Spleen (tissue), 11 donors: Measurements from ENCODE around the gene USP15. TPM values are rescaled to one million over a fixed set of nuclear protein-coding genes. Genes with fewer than 3 reads are reported as not detected.
"Not testable (repeated sequence)": the region's sequence is repeated elsewhere in the genome, so short reads cannot be mapped to it uniquely, and the experiment has no call there.

Experiments
- DNase-seq: peaks from one replicate; pipeline ENCODE4 v3.0.0-alpha.2; 2020
- H3K27ac ChIP-seq, 8 donors: fragments of 200-600 bp; sonication (generic) in 7 of 8; 1 replicate in 4 of 8; 2 replicates in 4 of 8; pipeline versions ENCODE4 v1.5.0 to v1.8.0; 2016 to 2021; ENCODE audit warnings: inconsistent platforms in 4 of 8, mild to moderate bottlenecking in 4 of 8, moderate library complexity in 1 of 8
- H3K27me3 ChIP-seq, 7 donors: fragments of 200-600 bp; sonication (generic) in 6 of 7; replicated peaks in 1 of 7; 1 replicate in 4 of 7; 2 replicates in 3 of 7; pipeline versions ENCODE4 v1.5.0 to v1.8.0; 2016 to 2021; ENCODE audit warnings: inconsistent platforms in 3 of 7, mild to moderate bottlenecking in 1 of 7
- H3K36me3 ChIP-seq, 6 donors: fragments of 200-600 bp; sonication (generic) in 5 of 6; 1 replicate in 4 of 6; 2 replicates in 2 of 6; pipeline versions ENCODE4 v1.5.0 to v1.8.0; 2016 to 2021; ENCODE audit warnings: inconsistent platforms in 2 of 6
- H3K4me1 ChIP-seq, 6 donors: fragments of 200-600 bp; sonication (generic) in 5 of 6; 1 replicate in 3 of 6; 2 replicates in 3 of 6; pipeline versions ENCODE4 v1.5.0 to v1.8.0; 2016 to 2021; ENCODE audit warnings: inconsistent platforms in 3 of 6
- H3K4me3 ChIP-seq, 8 donors: fragments of 200-600 bp; sonication (generic) in 7 of 8; 1 replicate in 4 of 8; 2 replicates in 4 of 8; pipeline versions ENCODE4 v1.5.0 to v1.8.0; 2016 to 2021; ENCODE audit warnings: inconsistent platforms in 4 of 8, mild to moderate bottlenecking in 4 of 8, moderate library complexity in 2 of 8
- H3K9me3 ChIP-seq, 8 donors: fragments of 200-600 bp; sonication (generic) in 7 of 8; 1 replicate in 4 of 8; 2 replicates in 4 of 8; pipeline versions ENCODE4 v1.5.0 to v1.8.0; 2016 to 2021; ENCODE audit warnings: inconsistent platforms in 4 of 8
- CTCF ChIP-seq, 11 experiments: fragments of 200-600 bp in 7 of 11; fragments of 450-650 bp in 4 of 11; sonication (generic) in 4 of 11; IDR thresholded peaks in 8 of 11; conservative IDR thresholded peaks in 3 of 11; 1 replicate in 7 of 11; 2 replicates in 4 of 11; pipeline versions ENCODE4 v1.4.0 to v1.8.0; 2016 to 2021; ENCODE audit warnings: antibody characterized with exemption in 11 of 11, inconsistent platforms in 4 of 11, mild to moderate bottlenecking in 1 of 11
- POLR2A ChIP-seq, 3 donors: fragments of 450-650 bp; IDR thresholded peaks; one replicate each; pipeline ENCODE4 v1.5.1; 2017; ENCODE audit warnings: antibody characterized with exemption in 3 of 3, mild to moderate bottlenecking in 1 of 3
- POLR2AphosphoS5 ChIP-seq, 3 donors: sonication (generic); formaldehyde crosslinking; IDR thresholded peaks; one replicate each; pipeline ENCODE4 v1.5.1; 2017; ENCODE audit warnings: antibody characterized with exemption in 3 of 3
- WGBS, 5 donors: extraction: QIAGEN DNeasy Blood & Tissue Kit in 3 of 5; methylation state at CpG; one replicate each; pipeline versions ENCODE4 v1.1.5 to v1.1.7; 2013 to 2018; 5-methylcytosine and 5-hydroxymethylcytosine counted together
- intact Hi-C: fragments of 100-400 bp; cut with DNase I; formaldehyde crosslinking; loops from one replicate; pipeline ENCODE4 v1.15.0; 2023; ENCODE audit warnings: low total_unique reads
- polyA plus RNA-seq, 3 donors: library from polyadenylated mRNA; stranded (reverse); fragments of 200-250 nt; gene quantifications; one replicate each; pipeline ENCODE4 v1.2.1, GENCODE V29; 2013
- total RNA-seq, 7 donors: library from RNA; depleted of rRNA in 3 of 7; stranded (reverse); fragments of >200 nt in 3 of 7; fragmentation: NEBNext Ultra II Directional in 4 of 7; extraction: Animal tissue kit (Norgen Biotek cat#: 25700) in 4 of 7; gene quantifications; one replicate each; pipeline versions ENCODE4 v1.1.0 to v1.2.1, GENCODE V29; 2016 to 2021
- donor health status: healthy with polysubstance abuse.
- donor health status: DM: no; HTN: no; CAD: no; lungs with moderate emphysema.
- donor health status: DM: no; HTN: no; CAD: no.
- donor health status: Bipolar disorder and iron deficiency.
- donor health status: healthy.
- donor health status: DM: no; HTN: no; CAD: no.
- donor health status: DM: yes; HTN: yes; CAD: no.

Gene USP15
- total and polyA plus RNA-seq, 10 donors, result 65.3 to 288 (median 162) TPM

- DNase-seq, H3K27me3 ChIP-seq, H3K27ac ChIP-seq, intact Hi-C loops, H3K4me3 ChIP-seq, H3K9me3 ChIP-seq: not testable (repeated sequence)
- WGBS, 5 donors, result 95 to 99% (median 99%) methylated on average over 6 to 9 of the region's 9 CpGs
- peaks cover 0 to 54% (median 24%) of the 10 kb centered on the region in 6 donors for H3K36me3 ChIP-seq
- H3K4me1 ChIP-seq, result peaks cover 0 to 27% (median 9%) of the 10 kb centered on the region in 6 donors
These were observed 83.3 kb downstream of the USP15 start for GRCh38 chr12:62343304-62344120.

GRCh38 chr12:62344731-62345556 is 84.7 kb downstream of the USP15 start:
- H3K27me3 ChIP-seq, H3K4me3 ChIP-seq, H3K9me3 ChIP-seq, intact Hi-C loops, DNase-seq: not testable (repeated sequence)
- WGBS, 5 donors, result 87 to 92% (median 90%) methylated on average over 4 of the region's 4 CpGs
- Histone ChIP-seq H3K36me3 (peaks cover 0 to 55% (median 24%) of the 10 kb centered on the region in 6 donors), H3K4me1 (peaks cover 0 to 25% (median 7%) of the 10 kb centered on the region in 6 donors), H3K27ac (peak overlapping the region in 3 of 8 donors; percentile 10 to 29 (median 17))

- Histone ChIP-seq H3K27ac (peak overlapping the region in 3 of 8 donors; percentile 10 to 29 (median 17)), H3K27me3 (no peaks in the 10 kb centered on the region), H3K4me3 (no peak overlapping the region), H3K4me1 (peaks cover 0 to 31% (median 7%) of the 10 kb centered on the region in 6 donors), H3K36me3 (peaks cover 0 to 62% (median 24%) of the 10 kb centered on the region in 6 donors), H3K9me3 (peaks cover 0 to 4% (median 0%) of the 10 kb centered on the region in 8 donors)
- intact Hi-C loops, result no loop called here
- TF ChIP-seq POLR2AphosphoS5 (IDR thresholded peaks at IDR 0.05) (no peak), POLR2A (IDR thresholded peaks at IDR 0.05) (no peak), CTCF (IDR thresholded peaks at IDR 0.05 in 8 of 11, conservative IDR thresholded peaks at IDR 0.05 in 3 of 11) (no peak)
- no peak for DNase-seq
- WGBS, 5 donors, result 95 to 98% (median 97%) methylated on average over 6 of the region's 6 CpGs
These were observed 85.5 kb downstream of the USP15 start for GRCh38 chr12:62345667-62346066.

GRCh38 chr12:62346817-62347216 is 86.6 kb downstream of the USP15 start:
- intact Hi-C loops, result no loop called here
- Histone ChIP-seq H3K36me3 (peaks cover 0 to 73% (median 24%) of the 10 kb centered on the region in 6 donors), H3K9me3 (peaks cover 0 to 4% (median 0%) of the 10 kb centered on the region in 8 donors), H3K4me1 (peaks cover 0 to 36% (median 7%) of the 10 kb centered on the region in 6 donors), H3K4me3 (no peak overlapping the region), H3K27me3 (no peaks in the 10 kb centered on the region), H3K27ac (no peak overlapping the region)
- DNase-seq, result no peak
- 78 to 97% (median 89%) methylated on average over 1 of the region's 1 CpG for WGBS, 5 donors
- TF ChIP-seq POLR2A (IDR thresholded peaks at IDR 0.05) (no peak), CTCF (IDR thresholded peaks at IDR 0.05 in 8 of 11, conservative IDR thresholded peaks at IDR 0.05 in 3 of 11) (no peak), POLR2AphosphoS5 (IDR thresholded peaks at IDR 0.05) (no peak)
